WTC11 (cell line): ENCODE measurements around the gene SYCP2L. TPM values are rescaled to one million over a fixed set of nuclear protein-coding genes. Genes with fewer than 3 reads are reported as not detected.
"Not testable (repeated sequence)": the region's sequence is repeated elsewhere in the genome, so short reads cannot be mapped to it uniquely, and the experiment has no call there.

Experiments
- ATAC-seq: fragments of 200-7000 bp; cut with Tn5 transposase; 2 replicates; pipeline ENCODE4 v1.10.0; 2021; ENCODE audit warnings: mild to moderate bottlenecking, moderate library complexity
- CTCF ChIA-PET: fragments of 300-600 bp; sonication (Branson Sonifier 250); formaldehyde crosslinking; loops from one replicate; lab custom pipeline; 2021; ENCODE audit warnings: antibody characterized with exemption; lab: Charles Lee
- POLR2A ChIA-PET: fragments of 350-600 bp; sonication (Branson Sonifier 250); formaldehyde crosslinking; loops from one replicate; lab custom pipeline; 2021; ENCODE audit warnings: antibody characterized with exemption; lab: Charles Lee
- DNase-seq: peaks from one replicate; pipeline ENCODE4 v3.0.0; 2021; ENCODE audit warnings: low spot score
- H3K27ac Mint-ChIP-seq: 2 replicates; pipeline ENCODE4 v1.8.0; 2021; ENCODE audit warnings: mixed read lengths
- H3K27me3 Mint-ChIP-seq: 2 replicates; pipeline ENCODE4 v1.8.0; 2021; ENCODE audit warnings: low read depth, mild to moderate bottlenecking, moderate library complexity, mixed read lengths
- H3K36me3 Mint-ChIP-seq: 2 replicates; pipeline ENCODE4 v1.8.0; 2021; ENCODE audit warnings: mixed read lengths
- H3K4me1 Mint-ChIP-seq: 2 replicates; pipeline ENCODE4 v1.8.0; 2022; ENCODE audit warnings: mixed read lengths
- H3K4me3 Mint-ChIP-seq: 2 replicates; pipeline ENCODE4 v1.8.0; 2021; ENCODE audit warnings: mild to moderate bottlenecking, moderate library complexity, mixed read lengths
- H3K9me3 Mint-ChIP-seq: 2 replicates; pipeline ENCODE4 v1.8.0; 2021; ENCODE audit warnings: mixed read lengths
- ARID4B ChIP-seq: sonication (generic); formaldehyde crosslinking; IDR thresholded peaks from 2 replicates; pipeline ENCODE4 v1.8.0; 2023; ENCODE audit warnings: missing genetic modification reagents, mild to moderate bottlenecking, borderline replicate concordance
- E2F1 ChIP-seq: sonication (generic); formaldehyde crosslinking; IDR thresholded peaks from 2 replicates; pipeline ENCODE4 v1.8.0; 2022; ENCODE audit warnings: mild to moderate bottlenecking, missing genetic modification reagents
- ESRRA ChIP-seq: sonication (generic); formaldehyde crosslinking; IDR thresholded peaks from 2 replicates; pipeline ENCODE4 v1.8.1; 2022; ENCODE audit warnings: mild to moderate bottlenecking, missing genetic modification reagents, borderline replicate concordance
- ETV6 ChIP-seq: sonication (generic); formaldehyde crosslinking; IDR thresholded peaks from 2 replicates; pipeline ENCODE4 v1.8.1; 2022; ENCODE audit warnings: mild to moderate bottlenecking, missing genetic modification reagents
- FOXP1 ChIP-seq: sonication (generic); formaldehyde crosslinking; IDR thresholded peaks from 2 replicates; pipeline ENCODE4 v1.8.0; 2022; ENCODE audit warnings: missing genetic modification reagents, mild to moderate bottlenecking, moderate library complexity, borderline replicate concordance
- HMGXB4 ChIP-seq: sonication (generic); formaldehyde crosslinking; IDR thresholded peaks from 2 replicates; pipeline ENCODE4 v1.8.1; 2023; ENCODE audit warnings: mild to moderate bottlenecking, moderate library complexity, missing genetic modification reagents
- NR2C2 ChIP-seq: sonication (generic); formaldehyde crosslinking; IDR thresholded peaks from 2 replicates; pipeline ENCODE4 v1.8.0; 2022; ENCODE audit warnings: mild to moderate bottlenecking, missing genetic modification reagents
- OVOL2 ChIP-seq: fragments of 250-450 bp; sonication (Bioruptor Pico); IDR thresholded peaks from 2 replicates; pipeline ENCODE4 v1.9.0; 2021; ENCODE audit warnings: mild to moderate bottlenecking, borderline replicate concordance
- PREB ChIP-seq: sonication (generic); formaldehyde crosslinking; IDR thresholded peaks from 2 replicates; pipeline ENCODE4 v1.8.1; 2022; ENCODE audit warnings: mild to moderate bottlenecking, missing genetic modification reagents, moderate library complexity, borderline replicate concordance
- SMAD4 ChIP-seq: sonication (generic); formaldehyde crosslinking; IDR thresholded peaks from 2 replicates; pipeline ENCODE4 v1.8.0; 2022; ENCODE audit warnings: mild to moderate bottlenecking, missing genetic modification reagents
- ZMAT4 ChIP-seq: fragments of 250-450 bp; sonication (Bioruptor Pico); IDR thresholded peaks from 2 replicates; pipeline ENCODE4 v1.9.0; 2021; ENCODE audit warnings: mild to moderate bottlenecking
- ZNF121 ChIP-seq: sonication (generic); formaldehyde crosslinking; IDR thresholded peaks from 2 replicates; pipeline ENCODE4 v1.8.0; 2023; ENCODE audit warnings: missing genetic modification reagents
- ZNF317 ChIP-seq: sonication (generic); formaldehyde crosslinking; IDR thresholded peaks from 2 replicates; pipeline ENCODE4 v1.8.1; 2023; ENCODE audit warnings: low read depth, mild to moderate bottlenecking, moderate library complexity, missing genetic modification reagents, borderline replicate concordance
- ZNF396 ChIP-seq: fragments of 250-450 bp; sonication (Bioruptor Pico); IDR thresholded peaks from 2 replicates; pipeline ENCODE4 v1.8.0; 2021; ENCODE audit warnings: mild to moderate bottlenecking, moderate library complexity, borderline replicate concordance
- ZNF425 ChIP-seq: fragments of 250-450 bp; sonication (Bioruptor Pico); conservative IDR thresholded peaks from 2 replicates; pipeline ENCODE4 v1.9.0; 2021; ENCODE audit warnings: mild to moderate bottlenecking
- ZNF671 ChIP-seq: fragments of 250-450 bp; sonication (Bioruptor Pico); IDR thresholded peaks from 2 replicates; pipeline ENCODE4 v1.8.0; 2021; ENCODE audit warnings: mild to moderate bottlenecking
- total RNA-seq: library from RNA; stranded (reverse); gene quantifications from 3 replicates; pipeline ENCODE4 v1.2.3, GENCODE V29; 2021

SYCP2L gene
- total RNA-seq, 1 experiment from 2014 or later, result 5.4 TPM

- no peak overlapping the region for H3K27ac Mint-ChIP-seq
- ChIA-PET CTCF (no interaction called here), POLR2A (no interaction called here)
- peaks cover 7% of the 10 kb centered on the region for H3K27me3 Mint-ChIP-seq
- ATAC-seq (no peak), DNase-seq (no peak)
- peaks cover 17% of the 10 kb centered on the region for H3K36me3 Mint-ChIP-seq
- TF ChIP-seq SMAD4 (CRISPR knock-in tag), result no peak
- no peak for TF ChIP-seq ZNF671
- no peak for TF ChIP-seq OVOL2 (CRISPR knock-in tag)
- TF ChIP-seq ZNF121 (CRISPR knock-in tag), result no peak
- no peak for TF ChIP-seq ZNF396 (CRISPR knock-in tag)
- TF ChIP-seq NR2C2 (CRISPR knock-in tag), result no peak
- TF ChIP-seq PREB (CRISPR knock-in tag), result no peak
- no peak for TF ChIP-seq ETV6 (CRISPR knock-in tag)
- TF ChIP-seq ESRRA (CRISPR knock-in tag), result no peak
- TF ChIP-seq ZNF425 (CRISPR knock-in tag), result no peak
- no peak for TF ChIP-seq ZMAT4 (CRISPR knock-in tag)
- no peak for TF ChIP-seq FOXP1 (CRISPR knock-in tag)
- no peak for TF ChIP-seq E2F1 (CRISPR knock-in tag)
- no peak for TF ChIP-seq ZNF317 (CRISPR knock-in tag)
- TF ChIP-seq HMGXB4 (CRISPR knock-in tag), result no peak
- no peak for TF ChIP-seq ARID4B (CRISPR knock-in tag)
- H3K4me3 Mint-ChIP-seq, result no peak overlapping the region
- H3K9me3 Mint-ChIP-seq, result peaks cover 30% of the 10 kb centered on the region
- H3K4me1 Mint-ChIP-seq, result peaks cover 4% of the 10 kb centered on the region
Observed at GRCh38 chr6:10852361-10852960, 34.4 kb upstream of the SYCP2L start.

GRCh38 chr6:10853849-10854300 is 33.0 kb upstream of the SYCP2L start:
- H3K4me3 Mint-ChIP-seq, H3K27me3 Mint-ChIP-seq, H3K27ac Mint-ChIP-seq, CTCF ChIA-PET, ATAC-seq, DNase-seq, POLR2A ChIA-PET, H3K4me1 Mint-ChIP-seq: not testable (repeated sequence)
- Mint-ChIP-seq H3K9me3 (peaks cover 30% of the 10 kb centered on the region), H3K36me3 (peaks cover 17% of the 10 kb centered on the region)
